Activated CD8-positive, alpha-beta memory T cell treated with anti-CD3 and anti-CD28 coated beads for 36 hours (primary cell): Measurements from ENCODE around the gene HS6ST1. TPM values are rescaled to one million over a fixed set of nuclear protein-coding genes. Genes with fewer than 3 reads are reported as not detected.
"Not testable (repeated sequence)": the region's sequence is repeated elsewhere in the genome, so short reads cannot be mapped to it uniquely, and the experiment has no call there.

Experiments used
- CTCF ChIA-PET: fragments of 350-600 bp; sonication (Branson Sonifier 250); formaldehyde crosslinking; loops from one replicate; lab custom pipeline; 2021; ENCODE audit warnings: antibody characterized with exemption; lab: Charles Lee
- POLR2A ChIA-PET: fragments of 350-600 bp; sonication (Branson Sonifier 250); formaldehyde crosslinking; loops from one replicate; lab custom pipeline; 2021; ENCODE audit warnings: antibody characterized with exemption; lab: Charles Lee
- total RNA-seq, 2 experiments: library from RNA; stranded (reverse); gene quantifications; one replicate each; pipeline ENCODE4 v1.2.3, GENCODE V29; 2021

The HS6ST1 gene
- total RNA-seq, 2 experiments from 2014 or later = 16.0 to 18.1 TPM

DNA sequence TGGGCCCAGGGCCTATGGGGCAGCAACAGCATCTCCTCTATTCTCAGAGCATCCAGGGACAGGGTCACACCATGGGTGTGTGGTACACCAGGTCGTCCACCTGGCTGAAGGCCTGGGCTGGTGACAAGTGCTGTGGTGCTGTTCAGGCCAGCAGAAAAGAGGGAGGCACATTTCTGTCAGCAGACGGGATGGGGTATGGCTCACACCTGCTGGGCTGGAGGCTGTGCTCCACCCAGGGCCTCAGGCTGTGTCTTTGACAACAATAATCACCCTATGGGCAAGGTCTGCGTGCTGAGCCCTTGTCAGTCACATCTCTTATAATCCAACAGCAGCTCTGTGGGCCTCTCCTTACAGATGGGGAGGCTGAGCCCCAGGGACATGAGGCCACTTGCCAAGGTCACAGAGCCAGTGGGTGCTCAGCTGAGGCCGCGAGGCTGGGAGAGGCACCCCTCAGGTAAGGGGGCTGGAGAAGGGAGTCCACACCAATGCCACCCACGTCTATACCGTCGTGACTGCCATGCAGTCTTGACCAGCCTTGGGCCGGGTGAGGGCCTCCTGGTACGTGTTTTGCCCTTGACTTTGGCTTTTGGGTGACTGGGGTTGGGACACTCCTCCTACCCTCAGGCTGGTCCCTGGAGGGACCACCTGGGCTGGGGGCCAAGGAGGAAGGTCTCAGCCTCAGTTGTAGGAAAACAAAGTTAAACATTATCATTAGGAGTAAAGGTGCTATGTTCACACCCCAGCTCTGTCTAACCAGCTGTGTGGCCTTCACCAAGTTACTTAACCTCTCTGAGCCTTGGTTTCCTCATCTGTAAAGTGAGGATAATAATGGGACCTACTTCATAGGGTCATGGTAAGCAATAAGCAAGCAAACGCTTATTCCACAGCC, 5.6 kb upstream of the HS6ST1 start:
- CTCF ChIA-PET = interaction anchor here (0.6 kb wide), 1 partner anchor 210 kb away, joined by 3 read pairs; no protein-coding TSS in a partner anchor
- POLR2A ChIA-PET = no interaction called here

DNA sequence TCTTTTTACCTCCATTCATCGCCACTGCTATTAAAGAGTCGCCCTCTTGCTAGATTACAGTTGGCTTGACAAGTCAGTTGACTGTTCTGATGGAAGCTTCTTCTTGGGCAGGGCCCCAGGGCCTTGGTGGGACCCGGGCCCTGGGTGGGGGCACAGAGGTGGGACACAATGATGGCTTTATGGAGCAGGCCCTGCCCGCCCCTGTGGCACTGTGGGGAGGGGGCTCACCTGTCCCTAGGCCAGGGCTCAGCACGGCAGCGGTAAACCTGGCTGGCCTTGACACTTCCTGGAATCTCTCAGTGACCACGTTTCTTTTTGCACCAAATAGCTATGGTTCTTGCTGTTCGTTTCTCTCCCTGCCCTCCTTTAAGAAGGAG, 4.9 kb upstream of the HS6ST1 start:
- POLR2A ChIA-PET = no interaction called here

GRCh38 chr2:128322715-128323554, 4.3 kb upstream of the HS6ST1 start:
- CTCF ChIA-PET = no interaction called here
- POLR2A ChIA-PET = no interaction called here

More for the DNA sequence above, 4.9 kb upstream of the HS6ST1 start:
- CTCF ChIA-PET = no interaction called here

DNA sequence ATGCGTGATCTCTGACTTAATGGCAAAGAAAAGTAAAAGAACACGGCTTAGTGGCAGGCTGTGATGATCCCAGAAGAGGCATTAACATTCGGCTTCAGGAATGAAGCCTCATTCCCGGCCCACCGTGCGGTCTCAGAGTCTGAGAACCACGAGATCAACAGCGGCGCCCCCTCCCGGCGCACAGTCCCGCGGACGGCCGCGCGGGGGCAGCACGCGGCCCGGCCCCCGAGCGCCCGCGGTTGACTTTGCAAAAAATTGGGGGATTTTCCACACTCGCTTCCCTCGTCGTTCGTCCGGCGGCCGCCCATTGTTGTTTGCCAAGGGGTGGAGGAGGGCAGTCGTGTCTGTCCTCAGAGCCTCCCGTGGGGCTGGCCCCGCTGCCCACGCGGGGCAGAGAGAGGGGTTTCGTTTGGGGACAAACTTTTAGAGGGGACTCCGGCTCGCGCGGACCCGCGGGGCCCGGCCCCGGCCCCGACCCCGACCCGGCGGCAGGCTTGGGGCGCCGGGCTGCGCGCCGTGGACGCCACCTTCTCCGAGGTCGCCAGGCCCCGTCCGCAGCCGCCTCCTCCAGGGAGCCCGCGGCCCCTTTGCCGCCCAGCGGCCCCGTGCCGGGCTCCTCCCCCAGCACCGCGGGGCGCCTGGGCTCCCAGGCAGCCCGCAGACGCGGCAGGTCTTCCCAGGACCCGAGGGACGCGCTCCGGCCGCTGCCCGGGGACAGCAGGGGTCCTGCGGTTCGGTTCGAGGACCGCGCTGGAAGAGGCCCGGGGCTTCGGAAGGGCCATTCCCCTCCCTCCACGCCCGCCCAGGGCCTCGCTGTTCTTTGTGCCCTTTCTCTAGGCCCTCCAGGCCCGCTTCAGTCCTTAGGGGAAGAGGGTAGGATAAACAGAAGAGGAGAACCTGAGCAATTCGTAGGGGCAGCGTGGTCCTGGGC, 3.4 kb upstream of the HS6ST1 start:
- ChIA-PET CTCF (interaction anchor here (0.6 to 1.3 kb wide), 2 partner anchors 51 to 304 kb away, joined by 3 to 4 read pairs; no protein-coding TSS in a partner anchor), POLR2A (interaction anchor here (0.6 kb wide), 1 partner anchor 250 kb away, joined by 6 read pairs; no protein-coding TSS in a partner anchor)

- ChIA-PET CTCF (interaction anchor here (0.6 to 1.3 kb wide), 2 partner anchors 52 to 303 kb away, joined by 3 to 4 read pairs; no protein-coding TSS in a partner anchor), POLR2A (interaction anchor here (0.6 to 0.8 kb wide), 2 partner anchors 249 to 1505 kb away, joined by 3 to 6 read pairs; no protein-coding TSS in a partner anchor)
Measured at GRCh38 chr2:128320906-128321771, 2.5 kb upstream of the HS6ST1 start.

DNA sequence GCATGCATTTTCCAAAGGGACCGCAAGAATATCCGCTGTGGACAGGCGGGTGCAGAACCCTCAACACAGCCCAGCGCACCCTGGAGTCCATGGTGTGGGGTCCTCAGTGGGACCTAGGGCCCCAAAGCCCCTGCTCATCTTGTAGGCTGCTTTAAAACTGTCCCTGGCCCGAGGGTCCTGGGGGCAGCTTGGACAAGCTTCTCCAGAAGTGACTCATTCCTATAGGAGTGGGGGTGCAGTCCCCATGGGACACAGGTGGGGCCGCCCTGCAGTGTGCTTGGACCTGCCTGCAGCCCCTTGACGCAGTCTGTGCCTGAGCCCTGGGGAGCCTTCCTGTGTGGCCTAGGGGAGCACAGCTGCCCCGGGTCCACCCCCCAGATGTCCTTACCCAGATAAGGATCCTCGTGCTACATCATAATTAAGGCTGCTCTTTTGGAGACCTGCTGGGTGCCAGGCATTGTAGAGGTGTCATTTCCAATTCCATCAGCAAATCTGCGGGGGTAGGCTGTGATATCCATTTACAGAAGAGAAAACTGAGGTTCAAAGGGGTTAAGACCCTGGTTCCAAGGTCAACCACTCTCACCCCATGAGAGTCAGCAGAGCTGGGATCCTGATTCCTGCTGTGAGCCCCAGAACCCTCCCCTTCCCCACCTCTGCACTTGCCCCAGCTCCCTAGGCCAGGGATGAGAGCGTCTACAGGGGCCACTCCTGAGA, 1.7 kb upstream of the HS6ST1 start:
- CTCF ChIA-PET = interaction anchor here (1.3 kb wide), 1 partner anchor 52 kb away, joined by 3 read pairs; no protein-coding TSS in a partner anchor
- POLR2A ChIA-PET = interaction anchor here (0.8 kb wide), 1 partner anchor 1506 kb away, joined by 3 read pairs; no protein-coding TSS in a partner anchor

DNA sequence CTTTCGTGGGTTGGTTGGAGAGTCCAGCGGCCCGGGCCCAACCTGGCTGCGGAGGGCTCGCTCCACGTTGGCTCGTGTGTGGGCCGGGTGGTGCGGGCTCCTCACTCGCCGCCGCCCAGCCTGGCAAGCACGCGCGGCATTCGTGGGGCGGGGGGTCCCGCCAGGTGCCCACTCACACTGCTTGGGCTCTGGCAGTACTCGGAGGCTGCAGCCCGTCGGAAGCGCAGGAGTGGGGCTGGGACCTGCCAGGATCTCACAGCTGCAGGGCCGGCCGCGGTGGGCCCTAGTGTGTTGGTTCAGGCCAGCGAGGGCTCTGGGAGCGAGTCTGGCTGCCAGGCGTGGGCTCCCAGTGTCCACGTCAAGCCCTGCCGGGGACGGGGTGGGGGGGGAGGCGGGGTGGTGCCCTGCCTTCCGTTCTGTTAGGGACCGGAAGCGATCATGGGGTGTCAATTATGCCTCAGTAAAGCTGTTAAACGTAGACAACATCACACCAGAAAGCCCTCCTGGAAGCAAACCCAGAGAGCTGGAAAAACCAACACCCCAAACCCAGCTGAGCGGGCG, 1.0 kb upstream of the HS6ST1 start:
- POLR2A ChIA-PET = no interaction called here
- CTCF ChIA-PET = no interaction called here

- CTCF ChIA-PET = not testable (repeated sequence)
Measured at GRCh38 chr2:128318245-128318644, 423 bp downstream of the HS6ST1 start.

DNA sequence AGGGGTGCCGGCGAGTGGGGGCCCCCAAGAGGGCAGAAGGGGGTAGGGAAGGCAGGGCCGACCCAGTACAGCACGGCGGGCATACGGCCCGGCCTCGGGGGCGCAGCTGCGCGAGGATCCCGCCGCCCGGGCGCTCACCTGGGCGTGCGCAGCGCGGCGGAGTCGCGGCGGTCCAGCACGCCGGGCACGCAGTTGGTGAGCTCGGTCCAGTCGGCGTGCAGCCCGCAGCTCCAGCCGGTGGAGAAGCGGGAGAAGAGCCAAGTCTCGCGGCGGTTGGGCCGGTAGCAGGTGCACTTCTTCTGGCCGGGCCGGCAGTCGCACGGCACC, 806 bp downstream of the HS6ST1 start:
- POLR2A ChIA-PET, CTCF ChIA-PET: not testable (repeated sequence)

More at GRCh38 chr2:128318245-128318644, 423 bp downstream of the HS6ST1 start:
- POLR2A ChIA-PET = not testable (repeated sequence)

DNA sequence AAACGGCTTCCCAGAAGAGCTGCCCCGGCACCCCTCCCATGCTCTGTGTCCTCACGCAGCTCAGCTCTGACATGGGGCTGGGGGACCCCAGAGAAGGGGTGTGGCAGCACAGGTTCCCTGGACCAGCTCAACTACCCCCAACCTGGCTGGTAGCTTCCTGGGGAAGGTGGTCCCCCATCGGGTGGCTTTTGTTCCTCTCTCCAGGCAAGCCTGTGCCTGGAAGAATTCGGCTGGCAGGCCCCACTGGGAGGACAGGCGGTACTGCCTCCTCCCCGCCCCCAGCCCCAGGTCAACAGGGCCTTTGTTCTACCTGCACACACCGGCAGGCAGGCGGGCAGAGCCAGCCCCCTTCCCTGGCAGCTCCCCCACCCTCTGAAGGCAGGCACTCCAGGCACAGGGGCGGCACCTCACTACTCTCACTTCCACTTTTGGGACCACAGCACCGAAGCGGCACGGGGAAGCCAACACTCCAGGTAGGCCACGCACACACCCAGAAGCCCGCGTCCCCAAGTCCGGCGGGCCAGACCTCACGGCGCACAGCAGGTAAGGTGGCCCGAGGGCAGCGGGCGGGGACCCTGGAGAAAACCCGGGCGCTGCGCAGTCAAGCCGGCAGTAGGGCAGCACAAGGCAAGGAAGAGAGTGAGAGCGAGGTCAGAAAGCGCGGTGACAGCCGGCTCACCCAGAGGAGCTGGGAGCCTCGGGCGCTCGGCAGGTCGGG, 1.3 kb downstream of the HS6ST1 start:
- CTCF ChIA-PET = no interaction called here
- POLR2A ChIA-PET = no interaction called here

GRCh38 chr2:128316777-128317180, 1.9 kb downstream of the HS6ST1 start:
- ChIA-PET CTCF (no interaction called here), POLR2A (no interaction called here)

- ChIA-PET CTCF (no interaction called here), POLR2A (interaction anchor here (0.6 kb wide), 1 partner anchor 1865 kb away, joined by 3 read pairs; no protein-coding TSS in a partner anchor)
Measured at GRCh38 chr2:128315829-128316776, 2.6 kb downstream of the HS6ST1 start.

DNA sequence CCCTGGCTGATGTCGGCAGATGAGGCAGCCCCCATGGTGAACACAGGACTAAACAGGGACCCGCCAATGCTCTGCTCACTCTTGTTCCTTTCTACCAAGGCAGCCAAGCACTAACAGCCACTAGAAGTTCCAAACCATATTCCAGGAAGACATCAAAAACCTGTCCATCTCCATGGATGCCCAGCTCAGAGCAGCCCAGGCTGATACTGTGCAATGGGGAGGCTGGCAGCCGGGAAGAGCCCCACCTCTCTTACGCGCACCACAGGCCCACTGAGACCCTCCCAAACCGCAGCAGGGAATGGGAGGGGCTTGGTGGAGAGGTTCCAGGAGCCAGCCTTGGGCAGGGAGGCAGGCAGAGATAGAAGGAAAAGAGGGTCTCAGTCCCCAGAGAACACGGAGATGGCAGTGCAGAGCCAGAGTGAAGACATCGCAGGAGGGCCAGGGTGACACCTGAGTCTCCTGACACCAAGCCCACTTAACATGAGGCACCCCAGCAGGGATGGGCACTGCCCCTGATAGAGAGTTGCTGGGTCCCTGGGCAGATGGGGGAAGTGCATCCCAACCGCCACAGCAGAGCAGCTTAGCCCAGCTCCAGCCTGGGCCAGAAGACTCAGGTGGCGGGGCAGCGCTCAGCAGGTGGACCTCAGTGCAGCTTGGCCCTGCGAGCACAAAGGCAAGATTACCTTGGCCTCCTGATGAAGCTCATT, 3.4 kb downstream of the HS6ST1 start:
- CTCF ChIA-PET = no interaction called here

GRCh38 chr2:128314348-128315121, 4.1 kb downstream of the HS6ST1 start:
- ChIA-PET CTCF (no interaction called here), POLR2A (no interaction called here)

More for the DNA sequence above, 3.4 kb downstream of the HS6ST1 start:
- POLR2A ChIA-PET = no interaction called here
